Gastroesophageal sphincter (tissue), 3 donors: Measurements from ENCODE around the gene ZNF853.

Experiments used
- CTCF ChIP-seq, 4 experiments: fragments of 200-600 bp in 2 of 4; fragments of 450-650 bp in 2 of 4; sonication (generic) in 1 of 4; IDR thresholded peaks; one replicate each; pipeline ENCODE4 v1.5.1; 2017 to 2019; ENCODE audit warnings: antibody characterized with exemption in 4 of 4, mild to moderate bottlenecking in 2 of 4, moderate library complexity in 2 of 4
- EP300 ChIP-seq: sonication (generic); formaldehyde crosslinking; IDR thresholded peaks from one replicate; pipeline ENCODE4 v1.6.1; 2017; ENCODE audit warnings: antibody characterized with exemption, mild to moderate bottlenecking
- POLR2A ChIP-seq, 2 donors: fragments of 450-650 bp; IDR thresholded peaks; one replicate each; pipeline ENCODE4 v1.6.1; 2017; ENCODE audit warnings: antibody characterized with exemption in 2 of 2, mild to moderate bottlenecking in 2 of 2, moderate library complexity in 1 of 2
- POLR2AphosphoS5 ChIP-seq: sonication (generic); formaldehyde crosslinking; IDR thresholded peaks from one replicate; pipeline ENCODE4 v1.6.1; 2017; ENCODE audit warnings: antibody characterized with exemption

GRCh38 chr7:6615723-6616555 is 529 bp downstream of the ZNF853 start:
- TF ChIP-seq CTCF (IDR thresholded peaks at IDR 0.05) (no peak), EP300 (no peak), POLR2A (IDR thresholded peaks at IDR 0.05) (no peak), POLR2AphosphoS5 (no peak)
